Uterus (tissue), 2 donors: ENCODE data around the gene SCN10A.

Experiments used
- POLR2A ChIP-seq, 2 donors: fragments of 450-650 bp; IDR thresholded peaks; one replicate each; pipeline ENCODE4 v1.6.1; 2016; ENCODE audit warnings: antibody characterized with exemption in 2 of 2, mild to moderate bottlenecking in 1 of 2, moderate library complexity in 1 of 2
- TF ChIP-seq, protein P1 (sequence below), 4 experiments: fragments of 200-600 bp in 2 of 4; fragments of 450-650 bp in 2 of 4; sonication (generic) in 2 of 4; IDR thresholded peaks; one replicate each; pipeline ENCODE4 v1.5.1; 2016 to 2019; ENCODE audit warnings: antibody characterized with exemption in 4 of 4, mild to moderate bottlenecking in 2 of 4, moderate library complexity in 1 of 4

DNA sequence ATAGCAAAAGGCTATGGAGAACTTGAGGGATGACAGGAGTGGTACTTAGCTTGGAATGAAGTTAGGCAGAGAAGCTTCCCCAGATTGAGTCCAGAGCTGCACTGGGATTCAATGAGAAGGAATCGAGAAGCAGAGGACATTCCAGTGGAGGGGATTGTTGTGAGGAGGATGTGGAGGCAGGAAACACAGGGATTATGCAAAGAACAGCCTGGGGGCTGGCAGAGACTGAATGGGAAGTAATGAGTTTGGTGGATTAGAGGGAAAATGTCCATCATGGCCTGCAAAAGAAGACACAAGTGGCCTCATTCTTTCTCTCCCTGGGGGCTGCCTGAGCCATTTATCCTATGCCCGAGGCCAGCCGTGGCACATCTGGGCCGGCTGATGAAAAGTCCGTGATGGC is 20.5 kb upstream of the SCN10A start:
- TF ChIP-seq, protein P1, sequence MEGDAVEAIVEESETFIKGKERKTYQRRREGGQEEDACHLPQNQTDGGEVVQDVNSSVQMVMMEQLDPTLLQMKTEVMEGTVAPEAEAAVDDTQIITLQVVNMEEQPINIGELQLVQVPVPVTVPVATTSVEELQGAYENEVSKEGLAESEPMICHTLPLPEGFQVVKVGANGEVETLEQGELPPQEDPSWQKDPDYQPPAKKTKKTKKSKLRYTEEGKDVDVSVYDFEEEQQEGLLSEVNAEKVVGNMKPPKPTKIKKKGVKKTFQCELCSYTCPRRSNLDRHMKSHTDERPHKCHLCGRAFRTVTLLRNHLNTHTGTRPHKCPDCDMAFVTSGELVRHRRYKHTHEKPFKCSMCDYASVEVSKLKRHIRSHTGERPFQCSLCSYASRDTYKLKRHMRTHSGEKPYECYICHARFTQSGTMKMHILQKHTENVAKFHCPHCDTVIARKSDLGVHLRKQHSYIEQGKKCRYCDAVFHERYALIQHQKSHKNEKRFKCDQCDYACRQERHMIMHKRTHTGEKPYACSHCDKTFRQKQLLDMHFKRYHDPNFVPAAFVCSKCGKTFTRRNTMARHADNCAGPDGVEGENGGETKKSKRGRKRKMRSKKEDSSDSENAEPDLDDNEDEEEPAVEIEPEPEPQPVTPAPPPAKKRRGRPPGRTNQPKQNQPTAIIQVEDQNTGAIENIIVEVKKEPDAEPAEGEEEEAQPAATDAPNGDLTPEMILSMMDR (IDR thresholded peaks at IDR 0.05), result no peak
- TF ChIP-seq POLR2A (IDR thresholded peaks at IDR 0.05), result no peak
